Duodenal mucosa (tissue), 2 donors: Measurements from ENCODE around the gene PGP.

Experiments used
- H3K27ac ChIP-seq: one replicate; pipeline ENCODE4 v1.7.0; 2013; ENCODE audit warnings: low read depth, low read length
- H3K27me3 ChIP-seq, 2 donors: one replicate each; pipeline ENCODE4 v1.7.0; 2013; ENCODE audit warnings: low read length in 2 of 2, control low read depth in 1 of 2; ENCODE audit not compliant: insufficient read depth in 2 of 2, control insufficient read depth in 1 of 2
- H3K36me3 ChIP-seq, 2 donors: one replicate each; pipeline ENCODE4 v1.7.0; 2013; ENCODE audit warnings: low read length in 2 of 2, control low read depth in 1 of 2; ENCODE audit not compliant: insufficient read depth in 2 of 2, control insufficient read depth in 1 of 2
- H3K4me1 ChIP-seq, 2 donors: one replicate each; pipeline ENCODE4 v1.7.0; 2013; ENCODE audit warnings: low read length in 2 of 2, control low read depth in 1 of 2; ENCODE audit not compliant: insufficient read depth in 2 of 2, control insufficient read depth in 1 of 2
- H3K4me3 ChIP-seq, 2 donors: one replicate each; pipeline ENCODE4 v1.7.0; 2013; ENCODE audit warnings: low read length in 2 of 2, low read depth in 1 of 2
- H3K9ac ChIP-seq, 2 donors: one replicate each; pipeline ENCODE4 v1.7.0; 2013; ENCODE audit warnings: low read length in 2 of 2, low read depth in 1 of 2
- H3K9me3 ChIP-seq, 2 donors: one replicate each; pipeline ENCODE4 v1.7.0; 2013; ENCODE audit warnings: low read length in 2 of 2, control low read depth in 1 of 2; ENCODE audit not compliant: control insufficient read depth in 1 of 2

The PGP gene

DNA sequence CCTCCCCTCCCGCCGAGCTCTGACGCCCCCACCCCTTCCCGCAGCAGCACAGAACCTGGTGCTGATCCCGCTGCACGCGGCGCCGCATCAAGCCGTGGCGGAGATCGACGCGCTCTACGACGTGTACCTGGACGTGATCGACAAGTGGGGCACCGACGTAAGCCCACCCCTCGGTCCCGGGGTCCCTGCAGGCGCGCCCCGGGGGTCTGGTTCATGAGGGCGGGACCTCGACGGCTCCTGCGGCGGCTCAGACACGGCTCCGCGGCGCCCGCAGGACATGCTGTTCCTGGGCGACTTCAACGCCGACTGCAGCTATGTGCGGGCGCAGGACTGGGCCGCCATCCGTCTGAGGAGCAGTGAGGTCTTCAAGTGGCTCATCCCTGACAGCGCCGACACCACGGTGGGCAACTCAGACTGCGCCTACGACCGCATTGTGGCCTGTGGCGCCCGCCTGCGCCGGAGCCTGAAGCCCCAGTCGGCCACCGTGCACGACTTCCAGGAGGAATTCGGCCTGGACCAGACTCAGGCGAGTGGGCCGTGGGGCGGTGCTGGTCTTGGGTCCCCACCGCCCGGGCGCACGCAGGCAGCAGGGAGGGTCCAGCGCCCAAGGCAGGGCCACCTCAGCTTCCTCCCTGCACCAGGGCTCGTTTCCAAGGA, 23.0 kb upstream of the PGP start:
- Histone ChIP-seq H3K36me3 (peaks cover 10 to 36% of the 10 kb centered on the region in 2 donors), H3K27me3 (peaks cover 16% of the 10 kb centered on the region in 2 donors), H3K4me1 (peaks cover 0 to 17% of the 10 kb centered on the region in 2 donors), H3K27ac (no peak overlapping the region), H3K4me3 (no peak overlapping the region), H3K9ac (no peak overlapping the region), H3K9me3 (no peaks in the 10 kb centered on the region)

DNA sequence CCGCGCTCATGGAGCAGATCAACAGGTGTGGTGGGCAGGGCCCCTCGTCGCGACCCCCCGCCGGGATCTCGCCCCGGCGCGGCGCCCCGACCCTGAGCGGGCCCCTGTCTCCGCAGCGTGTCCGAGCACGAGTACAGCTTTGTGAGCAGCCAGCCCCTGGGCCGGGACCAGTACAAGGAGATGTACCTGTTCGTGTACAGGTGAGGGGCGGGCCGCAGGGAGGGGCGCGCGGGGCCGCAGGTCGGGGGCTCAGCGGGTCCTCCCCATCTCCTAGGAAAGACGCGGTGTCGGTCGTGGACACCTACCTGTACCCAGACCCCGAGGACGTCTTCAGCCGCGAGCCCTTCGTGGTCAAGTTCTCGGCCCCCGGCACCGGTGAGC, 22.5 kb upstream of the PGP start:
- no peak overlapping the region for H3K9ac ChIP-seq
- no peak overlapping the region for H3K4me3 ChIP-seq
- peaks cover 16% of the 10 kb centered on the region in 2 donors for H3K27me3 ChIP-seq
- H3K4me1 ChIP-seq = peaks cover 0 to 17% of the 10 kb centered on the region in 2 donors
- no peaks in the 10 kb centered on the region for H3K9me3 ChIP-seq
- no peak overlapping the region for H3K27ac ChIP-seq
- peaks cover 7 to 36% of the 10 kb centered on the region in 2 donors for H3K36me3 ChIP-seq

DNA sequence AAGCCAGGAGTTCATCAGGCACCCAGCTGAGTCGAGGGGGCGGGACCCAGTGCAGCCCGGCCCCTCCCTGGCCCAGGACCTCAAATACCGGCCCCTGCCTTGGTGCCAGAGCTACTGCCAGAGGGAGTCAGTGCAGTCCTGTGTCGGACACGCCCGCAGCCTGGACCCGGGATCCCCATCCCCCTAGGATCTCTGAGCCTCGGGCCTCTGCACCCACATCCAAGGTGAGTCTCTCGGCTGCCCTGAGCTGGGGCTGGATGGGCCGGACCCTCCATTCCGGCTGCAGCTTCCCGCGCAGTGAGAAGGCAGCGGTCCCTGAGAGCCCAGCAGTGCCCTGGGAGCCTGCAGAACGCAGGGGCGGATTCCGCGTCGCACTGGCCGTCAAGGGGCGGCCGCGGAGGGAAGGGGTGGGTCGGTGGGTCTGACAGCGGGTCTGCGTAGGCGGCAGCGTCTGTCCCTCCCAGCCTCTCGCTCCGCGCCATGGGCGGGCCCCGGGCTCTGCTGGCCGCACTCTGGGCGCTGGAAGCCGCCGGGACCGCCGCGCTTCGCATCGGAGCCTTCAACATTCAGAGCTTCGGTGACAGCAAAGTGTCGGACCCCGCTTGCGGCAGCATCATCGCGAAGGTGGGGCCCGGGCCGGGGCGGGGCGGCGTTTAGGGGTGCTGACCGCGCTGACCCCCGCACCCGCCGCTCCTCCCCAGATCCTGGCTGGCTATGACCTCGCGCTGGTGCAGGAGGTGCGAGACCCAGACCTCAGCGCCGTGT, 21.9 kb upstream of the PGP start, which contains the start of gene DNASE1L2:
Gene DNASE1L2, plus strand, starts transcription at position 108 of the 765 bp plus-strand sequence. Its CDS starts 373 bp downstream, at position 481.
- Histone ChIP-seq H3K4me1 (peaks cover 0 to 17% of the 10 kb centered on the region in 2 donors), H3K36me3 (peaks cover 11 to 40% of the 10 kb centered on the region in 2 donors), H3K27me3 (peaks cover 16% of the 10 kb centered on the region in 2 donors), H3K9ac (no peak within 1 kb of the TSS), H3K27ac (no peak within 1 kb of the TSS), H3K9me3 (no peaks in the 10 kb centered on the region), H3K4me3 (peak within 1 kb of the TSS in 1 of 2 donors; percentile 32)

DNA sequence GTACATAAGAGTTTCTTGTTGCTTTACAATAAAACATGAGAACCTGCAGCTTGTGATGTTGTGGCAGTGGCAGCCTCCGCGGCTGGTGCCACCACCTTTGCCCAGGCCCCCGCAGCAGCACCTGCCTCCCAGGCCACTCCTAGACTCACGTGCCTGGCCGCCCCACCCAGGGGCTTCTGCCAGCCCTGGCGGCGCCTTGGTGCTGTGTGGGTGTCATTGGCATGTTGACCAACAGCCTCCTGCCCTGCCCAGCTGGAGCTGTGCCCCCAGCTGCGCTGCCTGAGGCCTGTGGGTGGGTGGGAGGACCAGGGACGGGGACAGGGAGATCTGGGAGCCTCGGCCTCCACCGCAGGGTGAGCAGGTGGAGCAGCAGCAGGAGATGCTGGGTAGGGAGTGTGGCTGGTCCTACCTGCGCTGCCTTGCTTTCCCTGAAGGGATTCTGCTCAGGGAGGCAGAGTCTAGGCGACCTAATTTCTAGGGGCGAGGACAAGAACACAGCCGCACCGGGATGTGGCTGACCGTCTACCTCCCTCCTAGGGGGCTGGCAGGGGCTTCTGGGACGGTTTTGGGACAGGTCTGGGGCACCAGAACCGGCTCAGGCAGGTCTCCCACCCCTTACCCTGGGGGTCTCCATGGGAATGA, 21.2 kb upstream of the PGP start:
- H3K27me3 ChIP-seq = peaks cover 16% of the 10 kb centered on the region in 2 donors
- peaks cover 11 to 47% of the 10 kb centered on the region in 2 donors for H3K36me3 ChIP-seq
- H3K4me3 ChIP-seq = no peak overlapping the region
- no peaks in the 10 kb centered on the region for H3K9me3 ChIP-seq
- H3K4me1 ChIP-seq = peaks cover 0 to 17% of the 10 kb centered on the region in 2 donors
- no peak overlapping the region for H3K9ac ChIP-seq
- H3K27ac ChIP-seq = no peak overlapping the region

DNA sequence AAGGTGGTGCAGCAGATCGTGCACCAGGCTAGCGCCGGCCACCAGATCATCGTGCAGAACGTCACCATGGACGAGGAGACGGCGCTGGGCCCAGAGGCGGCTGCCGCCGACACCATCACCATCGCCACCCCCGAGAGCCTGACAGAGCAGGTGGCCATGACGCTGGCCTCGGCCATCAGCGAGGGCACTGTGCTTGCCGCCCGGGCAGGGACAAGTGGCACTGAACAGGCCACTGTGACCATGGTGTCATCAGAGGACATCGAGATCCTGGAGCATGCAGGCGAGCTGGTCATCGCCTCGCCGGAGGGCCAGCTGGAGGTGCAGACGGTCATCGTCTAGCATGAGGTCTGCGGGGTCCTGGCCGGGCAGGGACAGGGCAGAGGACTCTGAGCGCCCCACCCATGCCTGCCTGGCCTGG, 20.6 kb upstream of the PGP start:
- H3K4me1 ChIP-seq = peaks cover 0 to 17% of the 10 kb centered on the region in 2 donors
- no peak overlapping the region for H3K27ac ChIP-seq
- H3K4me3 ChIP-seq = no peak overlapping the region
- H3K36me3 ChIP-seq = peaks cover 11 to 47% of the 10 kb centered on the region in 2 donors
- no peak overlapping the region for H3K9ac ChIP-seq
- peaks cover 16% of the 10 kb centered on the region in 2 donors for H3K27me3 ChIP-seq
- no peaks in the 10 kb centered on the region for H3K9me3 ChIP-seq

DNA sequence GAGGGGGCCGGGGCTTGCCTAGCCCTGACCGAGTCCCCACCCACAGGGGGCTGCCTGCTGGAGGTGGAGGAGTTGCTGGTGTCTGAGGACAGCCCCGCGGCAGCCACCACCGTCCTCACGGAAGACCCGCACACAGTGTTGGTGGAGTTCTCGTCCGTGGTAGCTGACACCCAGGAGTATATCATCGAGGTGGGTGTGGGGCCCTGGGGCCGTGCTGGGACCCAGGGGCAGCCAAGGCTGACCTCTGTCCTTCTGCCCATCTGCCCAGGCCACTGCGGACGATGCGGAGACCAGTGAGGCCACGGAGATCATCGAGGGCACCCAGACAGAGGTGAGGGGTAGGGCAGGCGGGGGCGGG, 20.2 kb upstream of the PGP start:
- no peak overlapping the region for H3K4me3 ChIP-seq
- H3K9ac ChIP-seq = no peak overlapping the region
- no peak overlapping the region for H3K27ac ChIP-seq
- peaks cover 0 to 17% of the 10 kb centered on the region in 2 donors for H3K4me1 ChIP-seq
- H3K9me3 ChIP-seq = no peaks in the 10 kb centered on the region
- peaks cover 16% of the 10 kb centered on the region in 2 donors for H3K27me3 ChIP-seq
- H3K36me3 ChIP-seq = peaks cover 11 to 52% of the 10 kb centered on the region in 2 donors

DNA sequence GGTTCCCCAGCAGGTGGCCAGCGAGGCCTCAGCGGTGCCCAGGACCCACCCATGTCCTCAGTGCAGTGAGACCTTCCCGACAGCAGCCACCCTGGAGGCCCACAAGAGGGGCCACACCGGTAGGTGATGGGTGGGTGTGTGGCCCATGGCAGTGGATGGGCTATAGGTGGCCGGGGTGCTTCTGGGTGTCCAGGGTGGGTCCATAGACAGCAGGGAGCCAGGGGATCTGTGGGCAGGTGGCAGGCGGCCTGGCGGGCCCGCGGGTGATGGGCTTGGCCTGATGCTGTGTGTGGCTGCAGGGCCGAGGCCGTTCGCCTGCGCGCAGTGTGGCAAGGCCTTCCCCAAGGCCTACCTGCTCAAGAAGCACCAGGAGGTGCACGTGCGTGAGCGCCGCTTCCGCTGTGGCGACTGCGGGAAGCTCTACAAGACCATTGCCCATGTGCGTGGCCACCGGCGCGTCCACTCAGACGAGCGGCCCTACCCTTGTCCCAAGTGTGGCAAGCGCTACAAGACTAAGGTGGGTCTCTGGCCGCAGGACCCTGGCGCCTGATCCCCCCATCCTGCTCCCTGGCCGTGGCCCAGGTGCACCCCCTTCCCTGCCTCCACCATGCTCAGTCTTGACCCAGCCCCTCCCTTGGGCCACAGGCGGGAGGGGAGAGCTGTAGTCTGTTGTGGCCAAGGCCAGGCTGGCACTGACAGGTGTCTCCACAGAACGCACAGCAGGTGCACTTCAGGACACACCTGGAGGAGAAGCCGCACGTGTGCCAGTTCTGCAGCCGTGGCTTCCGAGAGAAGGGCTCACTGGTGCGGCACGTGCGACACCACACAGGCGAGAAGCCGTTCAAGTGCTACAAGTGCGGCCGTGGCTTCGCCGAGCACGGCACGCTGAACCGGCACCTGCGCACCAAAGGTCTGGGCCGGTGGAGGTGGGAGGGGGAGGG, 19.5 kb upstream of the PGP start:
- H3K4me3 ChIP-seq = no peak overlapping the region
- peaks cover 16% of the 10 kb centered on the region in 2 donors for H3K27me3 ChIP-seq
- H3K9me3 ChIP-seq = no peaks in the 10 kb centered on the region
- H3K27ac ChIP-seq = no peak overlapping the region
- no peak overlapping the region for H3K9ac ChIP-seq
- H3K4me1 ChIP-seq = peaks cover 0 to 17% of the 10 kb centered on the region in 2 donors
- peaks cover 17 to 58% of the 10 kb centered on the region in 2 donors for H3K36me3 ChIP-seq

DNA sequence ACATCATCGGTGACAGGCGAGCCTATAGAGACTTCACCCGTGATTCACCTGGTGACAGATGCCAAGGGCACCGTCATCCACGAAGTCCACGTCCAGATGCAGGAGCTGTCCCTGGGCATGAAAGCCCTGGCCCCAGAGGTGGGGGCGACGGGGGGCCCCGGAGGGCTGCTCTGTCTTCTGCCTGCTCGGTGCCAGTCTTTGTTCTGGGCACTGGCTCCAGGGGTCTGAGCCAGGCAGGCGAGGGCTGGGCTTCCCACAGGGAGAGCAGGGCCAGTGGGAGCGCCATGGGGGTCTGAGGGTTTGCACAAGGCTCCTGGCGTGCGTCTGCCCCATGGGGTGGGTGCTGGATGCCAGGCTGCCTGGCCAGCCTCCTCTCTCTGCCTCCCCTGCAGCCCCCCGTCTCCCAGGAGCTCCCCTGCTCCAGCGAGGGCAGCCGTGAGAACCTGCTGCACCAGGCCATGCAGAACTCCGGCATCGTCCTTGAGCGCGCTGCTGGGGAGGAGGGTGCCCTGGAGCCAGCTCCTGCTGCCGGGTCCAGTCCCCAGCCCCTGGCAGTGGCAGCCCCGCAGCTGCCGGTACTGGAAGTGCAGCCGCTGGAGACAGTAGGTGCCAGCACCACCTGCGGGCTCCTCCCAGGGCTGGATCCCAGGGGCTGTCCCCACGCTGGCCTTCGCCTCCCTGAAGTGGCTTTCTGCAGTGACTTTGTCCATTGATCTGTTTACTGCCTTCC, 18.6 kb upstream of the PGP start:
- H3K9me3 ChIP-seq = no peaks in the 10 kb centered on the region
- H3K27ac ChIP-seq = no peak overlapping the region
- no peak overlapping the region for H3K9ac ChIP-seq
- H3K36me3 ChIP-seq = peaks cover 22 to 68% of the 10 kb centered on the region in 2 donors
- peaks cover 12 to 14% of the 10 kb centered on the region in 2 donors for H3K27me3 ChIP-seq
- peaks cover 0 to 17% of the 10 kb centered on the region in 2 donors for H3K4me1 ChIP-seq
- H3K4me3 ChIP-seq = no peak overlapping the region
